Measurements from ENCODE around the gene HOXB3. TPM values are rescaled to one million over a fixed set of nuclear protein-coding genes. Genes with fewer than 3 reads are reported as not detected.

HOXB3 gene
- total RNA-seq, 4 donors from 2014 or later = 1.3 to 5.5 (median 2.2) TPM

GRCh38 chr17:48625495-48626244 is 35.6 kb upstream of the HOXB3 start:
- peaks cover 13 to 26% of the 10 kb centered on the region in 2 donors for H3K4me1 ChIP-seq
- H3K9me3 ChIP-seq = no peaks in the 10 kb centered on the region
- peak overlapping the region; percentile 39 to 53 (median 48) for H3K4me3 ChIP-seq
- H3K36me3 ChIP-seq = no peaks in the 10 kb centered on the region
- ATAC-seq (peak in 1 of 2 donors; percentile 30), DNase-seq (no peak)
- H3K27ac ChIP-seq = no peak overlapping the region
- peaks cover 94 to 100% (median 98%) of the 10 kb centered on the region in 3 donors for H3K27me3 ChIP-seq
- in situ Hi-C loops (cut with MboI; ENCODE audit: low sequenced_read_pairs in 4 of 4) = loop anchor here in 1 of 4 donors (10.0 to 25.0 kb wide), 2 partner anchors 112 to 321 kb away; partner anchors contain the start of gene HOXB13
- TF ChIP-seq, protein P1, sequence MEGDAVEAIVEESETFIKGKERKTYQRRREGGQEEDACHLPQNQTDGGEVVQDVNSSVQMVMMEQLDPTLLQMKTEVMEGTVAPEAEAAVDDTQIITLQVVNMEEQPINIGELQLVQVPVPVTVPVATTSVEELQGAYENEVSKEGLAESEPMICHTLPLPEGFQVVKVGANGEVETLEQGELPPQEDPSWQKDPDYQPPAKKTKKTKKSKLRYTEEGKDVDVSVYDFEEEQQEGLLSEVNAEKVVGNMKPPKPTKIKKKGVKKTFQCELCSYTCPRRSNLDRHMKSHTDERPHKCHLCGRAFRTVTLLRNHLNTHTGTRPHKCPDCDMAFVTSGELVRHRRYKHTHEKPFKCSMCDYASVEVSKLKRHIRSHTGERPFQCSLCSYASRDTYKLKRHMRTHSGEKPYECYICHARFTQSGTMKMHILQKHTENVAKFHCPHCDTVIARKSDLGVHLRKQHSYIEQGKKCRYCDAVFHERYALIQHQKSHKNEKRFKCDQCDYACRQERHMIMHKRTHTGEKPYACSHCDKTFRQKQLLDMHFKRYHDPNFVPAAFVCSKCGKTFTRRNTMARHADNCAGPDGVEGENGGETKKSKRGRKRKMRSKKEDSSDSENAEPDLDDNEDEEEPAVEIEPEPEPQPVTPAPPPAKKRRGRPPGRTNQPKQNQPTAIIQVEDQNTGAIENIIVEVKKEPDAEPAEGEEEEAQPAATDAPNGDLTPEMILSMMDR (IDR thresholded peaks at IDR 0.05 in 4 of 5, conservative IDR thresholded peaks at IDR 0.05 in 1 of 5) = no peak
- TF ChIP-seq POLR2A (IDR thresholded peaks at IDR 0.05) = no peak
- intact Hi-C loops (cut with DNase I; ENCODE audit: low total_unique reads) = no loop called here

DNA sequence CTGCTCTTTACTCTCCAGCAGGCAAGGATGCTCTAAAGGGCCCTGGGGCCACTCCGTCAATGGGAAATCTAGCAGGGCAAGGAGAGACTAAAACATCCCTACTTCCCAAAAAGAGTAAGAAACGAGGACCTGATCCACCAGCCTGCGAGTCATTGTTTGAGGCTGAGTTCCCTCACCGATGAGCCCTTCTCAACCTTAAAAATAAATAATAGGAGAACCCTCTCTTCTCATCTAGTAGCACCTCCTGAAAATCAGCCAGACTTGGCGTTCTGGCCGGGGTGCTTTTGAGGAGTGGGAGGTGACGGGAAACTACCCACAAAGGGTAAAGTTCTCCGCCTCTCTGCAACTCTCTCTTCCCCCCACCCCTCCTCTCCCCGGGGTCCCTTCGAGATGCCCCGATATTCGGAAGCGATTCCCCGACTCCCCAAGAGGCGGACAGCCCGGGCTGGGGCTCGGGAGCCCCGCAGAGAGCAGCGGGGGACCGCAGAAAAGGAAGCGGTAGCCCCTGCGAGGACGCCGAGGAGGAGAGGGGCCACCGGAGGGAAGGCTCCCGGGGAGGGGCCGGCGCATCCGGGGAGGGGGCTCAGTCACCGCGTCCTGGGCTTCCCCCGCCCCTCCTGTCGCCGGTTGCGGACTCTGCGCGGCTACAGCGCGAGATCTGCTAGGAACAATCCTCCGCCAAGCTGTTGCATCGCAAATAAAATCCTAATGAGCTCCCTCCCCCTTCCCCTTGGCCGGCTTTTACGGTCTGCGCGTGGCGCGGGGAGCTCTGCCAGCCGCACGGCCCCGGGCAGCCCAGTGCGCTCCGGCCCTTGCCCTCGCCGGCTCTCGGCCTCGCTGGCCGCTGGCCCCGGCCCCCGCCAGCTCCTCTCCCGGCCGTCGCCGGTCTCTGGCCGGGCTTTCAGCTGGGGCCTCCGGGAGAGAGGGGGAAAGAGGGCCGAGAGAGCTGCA is 34.8 kb upstream of the HOXB3 start:
- in situ Hi-C loops (cut with MboI; ENCODE audit: low sequenced_read_pairs in 4 of 4) = loop anchor here in 1 of 4 donors (10.0 to 25.0 kb wide), 2 partner anchors 112 to 320 kb away; partner anchors contain the start of gene HOXB13
- H3K9me3 ChIP-seq = no peaks in the 10 kb centered on the region
- intact Hi-C loops (cut with DNase I; ENCODE audit: low total_unique reads) = no loop called here
- DNase-seq (no peak), ATAC-seq (no peak)
- peaks cover 13 to 26% of the 10 kb centered on the region in 2 donors for H3K4me1 ChIP-seq
- no peak for TF ChIP-seq POLR2A (IDR thresholded peaks at IDR 0.05)
- TF ChIP-seq, protein P1 (IDR thresholded peaks at IDR 0.05 in 4 of 5, conservative IDR thresholded peaks at IDR 0.05 in 1 of 5) = no peak
- no peaks in the 10 kb centered on the region for H3K36me3 ChIP-seq
- H3K4me3 ChIP-seq = peak overlapping the region; percentile 39 to 53 (median 48)
- H3K27me3 ChIP-seq = peaks cover 94 to 100% (median 98%) of the 10 kb centered on the region in 3 donors
- H3K27ac ChIP-seq = no peak overlapping the region

GRCh38 chr17:48624118-48624517 is 34.1 kb upstream of the HOXB3 start:
- Histone ChIP-seq H3K36me3 (no peaks in the 10 kb centered on the region), H3K4me1 (peaks cover 13 to 26% of the 10 kb centered on the region in 2 donors), H3K27me3 (peaks cover 95 to 100% (median 98%) of the 10 kb centered on the region in 3 donors), H3K9me3 (no peaks in the 10 kb centered on the region), H3K27ac (no peak overlapping the region), H3K4me3 (no peak overlapping the region)
- intact Hi-C loops (cut with DNase I; ENCODE audit: low total_unique reads) (no loop called here), in situ Hi-C loops (cut with MboI; ENCODE audit: low sequenced_read_pairs in 4 of 4) (loop anchor here in 1 of 4 donors (10.0 kb wide), 1 partner anchor 319 kb away; no protein-coding TSS in a partner anchor)
- TF ChIP-seq, protein P1 (IDR thresholded peaks at IDR 0.05 in 4 of 5, conservative IDR thresholded peaks at IDR 0.05 in 1 of 5) = no peak
- no peak for TF ChIP-seq POLR2A (IDR thresholded peaks at IDR 0.05)
- ATAC-seq (no peak), DNase-seq (no peak)

GRCh38 chr17:48623583-48623982 is 33.5 kb upstream of the HOXB3 start:
- peaks cover 13 to 26% of the 10 kb centered on the region in 2 donors for H3K4me1 ChIP-seq
- in situ Hi-C loops (cut with MboI; ENCODE audit: low sequenced_read_pairs in 4 of 4) = loop anchor here in 1 of 4 donors (10.0 kb wide), 1 partner anchor 319 kb away; no protein-coding TSS in a partner anchor
- no peak overlapping the region for H3K27ac ChIP-seq
- TF ChIP-seq POLR2A (IDR thresholded peaks at IDR 0.05) = no peak
- TF ChIP-seq, protein P1 (IDR thresholded peaks at IDR 0.05 in 4 of 5, conservative IDR thresholded peaks at IDR 0.05 in 1 of 5) = no peak
- no peak for ATAC-seq
- intact Hi-C loops (cut with DNase I; ENCODE audit: low total_unique reads) = no loop called here
- H3K27me3 ChIP-seq = peaks cover 95 to 99% (median 98%) of the 10 kb centered on the region in 3 donors
- DNase-seq = no peak
- no peaks in the 10 kb centered on the region for H3K36me3 ChIP-seq
- no peak overlapping the region for H3K4me3 ChIP-seq
- no peaks in the 10 kb centered on the region for H3K9me3 ChIP-seq

Data from gastrocnemius medialis (tissue), 4 donors.